DMS79 (cell line): ENCODE data around the gene NKIRAS2.

Source experiments
- DNase-seq: peaks from one replicate; lab custom pipeline; 2025; lab: John Stamatoyannopoulos, UW

The NKIRAS2 gene

GRCh38 chr17:42027590-42027889, 7.7 kb downstream of the NKIRAS2 start:
- DNase-seq, result no peak

GRCh38 chr17:42027961-42028790, 8.3 kb downstream of the NKIRAS2 start:
- no peak for DNase-seq

GRCh38 chr17:42028791-42029127, 8.9 kb downstream of the NKIRAS2 start:
- DNase-seq, result no peak

GRCh38 chr17:42031584-42031983, 11.7 kb downstream of the NKIRAS2 start:
- no peak for DNase-seq

- DNase-seq, result no peak
Measured at GRCh38 chr17:42034059-42034458, 14.2 kb downstream of the NKIRAS2 start.

GRCh38 chr17:42038221-42038973, 18.5 kb downstream of the NKIRAS2 start:
- DNase-seq, result no peak

- no peak for DNase-seq
Measured at GRCh38 chr17:42039794-42040763, 20.2 kb downstream of the NKIRAS2 start.

GRCh38 chr17:42040818-42041217, 20.9 kb downstream of the NKIRAS2 start:
- no peak for DNase-seq

GRCh38 chr17:42041619-42042018, 21.7 kb downstream of the NKIRAS2 start:
- no peak for DNase-seq

- DNase-seq, result no peak
Measured at GRCh38 chr17:42042598-42043319, 22.9 kb downstream of the NKIRAS2 start.

- no peak for DNase-seq
Measured at GRCh38 chr17:42045719-42046118, 25.8 kb downstream of the NKIRAS2 start.

GRCh38 chr17:42047343-42047742, 27.5 kb downstream of the NKIRAS2 start:
- DNase-seq, result no peak

- DNase-seq, result no peak
Measured at GRCh38 chr17:42049834-42050392, 30.0 kb downstream of the NKIRAS2 start.

GRCh38 chr17:42050393-42051012, 30.6 kb downstream of the NKIRAS2 start, which contains the start of gene C17orf113:
C17orf113 (minus strand) TSS chr17:42050601; CDS start chr17:42043376, 7,225 bp downstream.
- DNase-seq, result peak; percentile 37

GRCh38 chr17:42051013-42051400, 31.1 kb downstream of the NKIRAS2 start:
- DNase-seq, result no peak

GRCh38 chr17:42051645-42052044, 31.8 kb downstream of the NKIRAS2 start:
- DNase-seq, result no peak

GRCh38 chr17:42052346-42052877, 32.5 kb downstream of the NKIRAS2 start:
- no peak for DNase-seq

GRCh38 chr17:42053731-42054500, 34.0 kb downstream of the NKIRAS2 start:
- no peak for DNase-seq

- DNase-seq, result no peak
Measured at GRCh38 chr17:42055027-42055426, 35.1 kb downstream of the NKIRAS2 start.

- no peak for DNase-seq
Measured at GRCh38 chr17:42055496-42055895, 35.6 kb downstream of the NKIRAS2 start.
